ENCODE data around the gene KLC1.

DNA sequence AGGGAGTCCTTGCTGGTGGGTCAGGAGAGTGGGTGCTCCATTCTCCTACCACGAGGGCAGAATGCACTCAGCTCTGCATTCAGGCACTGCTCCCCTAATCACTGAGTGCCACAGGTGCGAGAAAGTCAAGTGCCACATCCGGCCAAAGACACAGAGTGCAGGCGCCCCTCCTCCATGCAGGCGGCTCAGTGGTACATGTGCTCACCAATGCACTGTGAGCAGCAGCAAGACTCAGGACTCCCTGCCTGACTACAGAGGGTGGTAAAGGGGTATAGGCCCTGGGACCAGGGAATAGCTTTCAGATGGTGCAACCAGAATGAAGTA is 119.5 kb downstream of the KLC1 start:
- TF ChIP-seq POLR2A (IDR thresholded peaks at IDR 0.05): no peak
- TF ChIP-seq, protein P1, sequence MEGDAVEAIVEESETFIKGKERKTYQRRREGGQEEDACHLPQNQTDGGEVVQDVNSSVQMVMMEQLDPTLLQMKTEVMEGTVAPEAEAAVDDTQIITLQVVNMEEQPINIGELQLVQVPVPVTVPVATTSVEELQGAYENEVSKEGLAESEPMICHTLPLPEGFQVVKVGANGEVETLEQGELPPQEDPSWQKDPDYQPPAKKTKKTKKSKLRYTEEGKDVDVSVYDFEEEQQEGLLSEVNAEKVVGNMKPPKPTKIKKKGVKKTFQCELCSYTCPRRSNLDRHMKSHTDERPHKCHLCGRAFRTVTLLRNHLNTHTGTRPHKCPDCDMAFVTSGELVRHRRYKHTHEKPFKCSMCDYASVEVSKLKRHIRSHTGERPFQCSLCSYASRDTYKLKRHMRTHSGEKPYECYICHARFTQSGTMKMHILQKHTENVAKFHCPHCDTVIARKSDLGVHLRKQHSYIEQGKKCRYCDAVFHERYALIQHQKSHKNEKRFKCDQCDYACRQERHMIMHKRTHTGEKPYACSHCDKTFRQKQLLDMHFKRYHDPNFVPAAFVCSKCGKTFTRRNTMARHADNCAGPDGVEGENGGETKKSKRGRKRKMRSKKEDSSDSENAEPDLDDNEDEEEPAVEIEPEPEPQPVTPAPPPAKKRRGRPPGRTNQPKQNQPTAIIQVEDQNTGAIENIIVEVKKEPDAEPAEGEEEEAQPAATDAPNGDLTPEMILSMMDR (IDR thresholded peaks at IDR 0.05): no peak
